Measurements from ENCODE around the gene KCNK5. TPM values are rescaled to one million over a fixed set of nuclear protein-coding genes. Genes with fewer than 3 reads are reported as not detected.

KCNK5 gene
- total RNA-seq, result not detected in 2 replicates

GRCh38 chr6:39228992-39229767 lies at the start of gene KCNK5:
KCNK5 (minus strand) TSS chr6:39229475; CDS start chr6:39229111, 364 bp downstream.

Other genes starting within 250 kb of the KCNK5 start
- gene GLP1R, start 180.7 kb downstream of the KCNK5 start, total RNA-seq, result under 0.01 TPM in 1 of 2 replicates, not detected in the other
- 10.5 and 15.2 TPM in 2 replicates for gene SAYSD1, start 114.3 kb downstream of the KCNK5 start, total RNA-seq
- gene KCNK17, start 84.9 kb upstream of the KCNK5 start, total RNA-seq, result not detected in 2 replicates
- not detected in 2 replicates for gene KCNK16, start 93.2 kb upstream of the KCNK5 start, total RNA-seq

Data from regular cardiac myocyte (primary cell).